HepG2 (cell line): ENCODE measurements around the gene TMEM219. TPM values are rescaled to one million over a fixed set of nuclear protein-coding genes. Genes with fewer than 3 reads are reported as not detected.

ENCODE experiments used
- AGO1 ChIP-seq: fragments of 200-400 bp; formaldehyde crosslinking; IDR thresholded peaks from 2 replicates; pipeline ENCODE4 v1.6.1; 2017; ENCODE audit warnings: mild to moderate bottlenecking, low read depth, low read length, moderate library complexity; ENCODE audit not compliant: poor library complexity, severe bottlenecking
- ARID4A ChIP-seq: sonication (generic); formaldehyde crosslinking; IDR thresholded peaks from 2 replicates; pipeline ENCODE4 v1.5.0; 2020; ENCODE audit warnings: mild to moderate bottlenecking, missing genetic modification reagents, borderline replicate concordance
- ATRX ChIP-seq: sonication (generic); formaldehyde crosslinking; IDR thresholded peaks from 2 replicates; pipeline ENCODE4 v1.4.0; 2020; ENCODE audit warnings: missing genetic modification reagents, borderline replicate concordance
- CEBPZ ChIP-seq: IDR thresholded peaks from 2 replicates; pipeline ENCODE4 v1.6.1; 2012; ENCODE audit warnings: low read length, improper control_type of control experiment
- GABPA ChIP-seq, 2 experiments: IDR thresholded peaks; 2 replicates each; pipeline ENCODE4 v1.6.1; 2011 to 2016; ENCODE audit warnings: low read depth in 2 of 2, low read length in 1 of 2, missing biosample characterization in 1 of 2, missing genetic modification characterization in 1 of 2
- KAT8 ChIP-seq: IDR thresholded peaks from 2 replicates; pipeline ENCODE4 v1.6.1; 2016; ENCODE audit warnings: missing genetic modification reagents, missing compliant biosample characterization
- KDM1A ChIP-seq: IDR thresholded peaks from 2 replicates; pipeline ENCODE4 v1.6.1; 2016; ENCODE audit warnings: missing compliant biosample characterization
- KLF16 ChIP-seq, 2 experiments: sonication (generic) in 1 of 2; formaldehyde crosslinking in 1 of 2; IDR thresholded peaks; 2 replicates each; pipeline versions ENCODE4 v1.6.1 to v1.8.0; 2016 to 2023; ENCODE audit warnings: missing genetic modification reagents in 2 of 2, missing compliant biosample characterization in 1 of 2
- KLF9 ChIP-seq: IDR thresholded peaks from 2 replicates; pipeline ENCODE4 v1.6.1; 2016; ENCODE audit warnings: low read depth
- KMT2B ChIP-seq: IDR thresholded peaks from 2 replicates; pipeline ENCODE4 v1.6.1; 2016; ENCODE audit warnings: missing genetic modification reagents, missing compliant biosample characterization
- MIXL1 ChIP-seq: IDR thresholded peaks from 2 replicates; pipeline ENCODE4 v1.6.1; 2016
- RFXAP ChIP-seq: sonication (generic); formaldehyde crosslinking; IDR thresholded peaks from 2 replicates; pipeline ENCODE4 v1.4.0; 2020; ENCODE audit warnings: missing genetic modification reagents, borderline replicate concordance
- SIX4 ChIP-seq: sonication (generic); formaldehyde crosslinking; IDR thresholded peaks from 2 replicates; pipeline ENCODE4 v1.4.0; 2020; ENCODE audit warnings: missing genetic modification reagents
- SPEN ChIP-seq: sonication (generic); formaldehyde crosslinking; IDR thresholded peaks from 2 replicates; pipeline ENCODE4 v1.5.1; 2020; ENCODE audit warnings: low read depth, mild to moderate bottlenecking, missing genetic modification reagents
- TFE3 ChIP-seq: IDR thresholded peaks from 2 replicates; pipeline ENCODE4 v1.6.1; 2016
- ZFX ChIP-seq: sonication (generic); formaldehyde crosslinking; IDR thresholded peaks from 2 replicates; pipeline ENCODE4 v1.4.0; 2020; ENCODE audit warnings: mild to moderate bottlenecking, low read depth, missing genetic modification reagents, moderate library complexity
- ZHX1 ChIP-seq: sonication (generic); formaldehyde crosslinking; IDR thresholded peaks from 2 replicates; pipeline ENCODE4 v1.8.1; 2022; ENCODE audit warnings: low read depth, mild to moderate bottlenecking, missing genetic modification reagents
- ZNF337 ChIP-seq: sonication (generic); formaldehyde crosslinking; IDR thresholded peaks from 2 replicates; pipeline ENCODE4 v1.5.1; 2020; ENCODE audit warnings: missing genetic modification reagents, low read depth, mild to moderate bottlenecking, borderline replicate concordance
- polyA plus RNA-seq, 8 experiments: library from polyadenylated mRNA; depleted of rRNA in 3 of 8; stranded (reverse) in 7 of 8; unstranded in 1 of 8; fragments of >200 nt; fragmentation: Illumina TruSeq in 4 of 8; extraction: Trizol in 4 of 8; gene quantifications; 2 replicates each; pipeline versions ENCODE4 v1.2.1 to v1.2.3, GENCODE V29; 2011 to 2016; ENCODE audit warnings: low read depth in 4 of 8, missing spikeins in 1 of 8, mixed read lengths in 1 of 8; ENCODE audit not compliant: insufficient read depth in 1 of 8
- total RNA-seq, 5 experiments: library from RNA; depleted of rRNA; stranded (reverse); fragments of >200 nt; fragmentation: Illumina TruSeq; extraction: Trizol; gene quantifications; 2 replicates each; pipeline ENCODE4 v1.2.3, GENCODE V29; 2016; ENCODE audit warnings: low read depth in 1 of 5

Gene TMEM219
- total and polyA plus RNA-seq, 2 of the 13 experiments (the other 11 are each of a cell fraction or from before 2014, with no cell fraction given), result 105 to 115 TPM

- TF ChIP-seq GABPA (IDR thresholded peaks at IDR 0.05; ENCODE audit: low read depth, low read length) (no peak), GABPA (CRISPR knock-in tag; IDR thresholded peaks at IDR 0.05; ENCODE audit: low read depth) (no peak), KLF16 (CRISPR knock-in tag; IDR thresholded peaks at IDR 0.05) (no peak; a peak in 1 of 4 replicates), TFE3 (no peak), KDM1A (no peak), KMT2B (no peak), KLF9 (CRISPR knock-in tag) (peak; percentile 34; the same call in 1 of the 2 replicates), ZNF337 (CRISPR knock-in tag) (no peak), ZHX1 (no peak), SPEN (CRISPR knock-in tag) (no peak; the same call in none of the 2 replicates), ATRX (CRISPR knock-in tag) (no peak), CEBPZ (no peak), RFXAP (CRISPR knock-in tag) (peak; percentile 82; the same call in 1 of the 2 replicates), SIX4 (CRISPR knock-in tag) (no peak; the same call in 1 of the 2 replicates), MIXL1 (CRISPR knock-in tag) (0 out of 2 replicates have a peak, but pooled peaks have one; percentile 11), ARID4A (CRISPR knock-in tag) (no peak), ZFX (CRISPR knock-in tag) (no peak), AGO1 (peak; percentile 13), KAT8 (CRISPR knock-in tag) (no peak)
Measured at GRCh38 chr16:29995324-29995910, 33.5 kb downstream of the TMEM219 start, which contains the start of gene HIRIP3 (continued).
